Stimulated activated naive CD8-positive, alpha-beta T cell treated with anti-CD3 and anti-CD28 coated beads, Interleukin-15, Interleukin-2, amounts not matched to agents 100 ng/mL and 50 ng/mL, for 24 hours (primary cell): Measurements from ENCODE around the gene TMC1.
"Not testable (repeated sequence)": the region's sequence is repeated elsewhere in the genome, so short reads cannot be mapped to it uniquely, and the experiment has no call there.

Experiments
- H3K27ac Mint-ChIP-seq: one replicate; pipeline ENCODE4 v1.8.0; 2021; ENCODE audit warnings: mild to moderate bottlenecking, mixed read lengths
- H3K27me3 Mint-ChIP-seq: one replicate; pipeline ENCODE4 v1.8.0; 2021; ENCODE audit warnings: mixed read lengths
- H3K36me3 Mint-ChIP-seq: one replicate; pipeline ENCODE4 v1.8.0; 2021; ENCODE audit warnings: low read depth, mixed read lengths
- H3K4me1 Mint-ChIP-seq: one replicate; pipeline ENCODE4 v1.8.0; 2021; ENCODE audit warnings: low read depth, mixed read lengths
- H3K4me3 Mint-ChIP-seq: one replicate; pipeline ENCODE4 v1.8.0; 2021; ENCODE audit warnings: mild to moderate bottlenecking, mixed read lengths
- H3K9me3 Mint-ChIP-seq: one replicate; pipeline ENCODE4 v1.8.0; 2021; ENCODE audit warnings: mixed read lengths

The TMC1 gene

DNA sequence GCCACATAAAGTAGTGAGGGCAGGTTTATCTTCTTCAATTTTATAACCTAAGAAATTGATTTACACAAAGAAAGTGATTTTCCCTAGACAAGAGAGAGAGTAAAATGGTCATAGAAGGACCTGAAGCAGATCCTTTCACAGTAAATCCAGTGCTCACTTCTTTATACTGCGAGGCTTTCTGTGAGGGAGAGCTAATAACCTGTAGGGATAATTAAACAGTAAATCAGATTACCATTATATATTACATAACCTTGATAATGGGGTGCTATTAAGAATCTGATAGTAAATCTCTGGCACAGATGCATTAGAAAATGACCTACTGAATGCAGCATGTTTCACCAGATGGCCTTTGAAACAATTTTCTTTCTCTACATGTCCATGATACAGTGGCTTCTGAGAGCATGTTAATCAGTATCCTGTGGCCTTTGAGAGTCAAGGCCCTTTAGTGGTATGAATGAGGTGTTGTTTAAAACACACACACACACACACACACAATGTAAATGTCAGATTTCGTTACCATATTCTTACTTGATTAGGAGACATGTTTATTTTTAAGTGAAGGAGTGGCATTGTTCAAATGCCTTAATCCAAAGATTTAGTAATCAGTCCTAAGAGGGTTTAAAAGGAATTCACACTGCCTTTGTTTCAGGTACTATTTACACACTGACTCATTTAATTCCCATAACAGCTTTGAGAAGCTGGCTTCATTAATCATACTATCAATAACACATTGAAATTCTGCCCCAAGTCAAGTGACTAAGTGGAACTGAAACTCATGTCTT lies 306.7 kb downstream of the TMC1 start:
- Mint-ChIP-seq H3K9me3 (no peaks in the 10 kb centered on the region), H3K27ac (no peak overlapping the region), H3K27me3 (no peaks in the 10 kb centered on the region), H3K4me1 (no peaks in the 10 kb centered on the region), H3K36me3 (no peaks in the 10 kb centered on the region), H3K4me3 (no peak overlapping the region)

- Mint-ChIP-seq H3K36me3 (no peaks in the 10 kb centered on the region), H3K27me3 (peaks cover 13% of the 10 kb centered on the region), H3K9me3 (no peaks in the 10 kb centered on the region), H3K4me3 (no peak overlapping the region), H3K4me1 (no peaks in the 10 kb centered on the region), H3K27ac (no peak overlapping the region)
These were observed 313.6 kb downstream of the TMC1 start for GRCh38 chr9:72834994-72835393.

- Mint-ChIP-seq H3K4me1 (no peaks in the 10 kb centered on the region), H3K4me3 (no peak overlapping the region), H3K36me3 (no peaks in the 10 kb centered on the region), H3K27me3 (peaks cover 13% of the 10 kb centered on the region), H3K9me3 (no peaks in the 10 kb centered on the region), H3K27ac (no peak overlapping the region)
These were observed 315.4 kb downstream of the TMC1 start for GRCh38 chr9:72836790-72837189.

DNA sequence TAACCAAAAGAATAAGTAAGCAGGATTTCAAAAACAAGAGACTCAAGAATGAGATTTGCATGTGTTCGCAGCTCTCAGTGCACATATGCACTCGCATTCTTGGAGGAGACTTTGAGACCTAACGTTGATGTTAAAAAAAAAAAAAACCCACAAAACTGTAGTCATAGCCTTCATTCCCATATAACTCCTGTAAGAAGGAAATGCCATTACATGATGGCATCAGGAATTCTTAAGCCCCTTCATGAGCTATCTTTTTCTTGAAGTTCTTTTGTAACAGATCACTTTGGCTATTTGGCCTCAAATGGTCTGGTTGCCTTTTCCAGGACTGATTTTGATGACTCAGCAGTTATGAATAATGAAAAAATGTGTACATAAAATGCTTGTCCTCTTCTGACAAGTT lies 317.7 kb downstream of the TMC1 start:
- H3K27ac Mint-ChIP-seq = no peak overlapping the region
- no peaks in the 10 kb centered on the region for H3K4me1 Mint-ChIP-seq
- H3K4me3 Mint-ChIP-seq = no peak overlapping the region
- H3K27me3 Mint-ChIP-seq = peaks cover 10% of the 10 kb centered on the region
- no peaks in the 10 kb centered on the region for H3K36me3 Mint-ChIP-seq
- peaks cover 5% of the 10 kb centered on the region for H3K9me3 Mint-ChIP-seq

- Mint-ChIP-seq H3K36me3 (no peaks in the 10 kb centered on the region), H3K9me3 (peaks cover 22% of the 10 kb centered on the region), H3K4me3 (no peak overlapping the region), H3K27me3 (no peaks in the 10 kb centered on the region), H3K27ac (no peak overlapping the region), H3K4me1 (no peaks in the 10 kb centered on the region)
These were observed 322.4 kb downstream of the TMC1 start for GRCh38 chr9:72843520-72844439.

GRCh38 chr9:72844440-72844768 lies 323.0 kb downstream of the TMC1 start:
- H3K36me3 Mint-ChIP-seq = no peaks in the 10 kb centered on the region
- H3K27me3 Mint-ChIP-seq = no peaks in the 10 kb centered on the region
- no peaks in the 10 kb centered on the region for H3K4me1 Mint-ChIP-seq
- no peak overlapping the region for H3K4me3 Mint-ChIP-seq
- peaks cover 22% of the 10 kb centered on the region for H3K9me3 Mint-ChIP-seq
- H3K27ac Mint-ChIP-seq = no peak overlapping the region

GRCh38 chr9:72845052-72845451 lies 323.6 kb downstream of the TMC1 start:
- not testable (repeated sequence) for H3K27ac Mint-ChIP-seq, H3K4me1 Mint-ChIP-seq, H3K36me3 Mint-ChIP-seq, H3K27me3 Mint-ChIP-seq, H3K4me3 Mint-ChIP-seq
- H3K9me3 Mint-ChIP-seq = peaks cover 22% of the 10 kb centered on the region

GRCh38 chr9:72850209-72850608 lies 328.8 kb downstream of the TMC1 start:
- H3K4me1 Mint-ChIP-seq, H3K9me3 Mint-ChIP-seq, H3K27ac Mint-ChIP-seq, H3K36me3 Mint-ChIP-seq, H3K27me3 Mint-ChIP-seq, H3K4me3 Mint-ChIP-seq: not testable (repeated sequence)

DNA sequence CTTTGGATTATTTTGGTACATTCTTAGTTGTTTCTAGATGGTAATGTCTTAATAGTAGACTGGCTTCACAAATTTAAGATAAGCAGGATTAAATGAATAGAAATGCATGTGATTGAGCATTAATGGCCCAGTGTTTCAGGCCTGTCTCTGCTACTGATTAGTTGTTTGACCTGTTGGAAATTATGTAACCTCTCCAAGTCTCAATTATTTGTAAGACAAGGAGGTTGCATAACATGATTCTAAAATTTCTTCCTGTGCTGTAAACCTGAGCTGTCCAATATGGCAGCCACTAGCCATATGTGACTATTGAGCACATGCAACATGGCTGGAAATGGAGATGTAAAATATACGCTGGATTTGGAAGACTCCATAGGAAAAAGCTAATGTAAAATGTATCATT lies 333.9 kb downstream of the TMC1 start:
- Mint-ChIP-seq H3K36me3 (no peaks in the 10 kb centered on the region), H3K27ac (no peak overlapping the region), H3K4me3 (no peak overlapping the region), H3K4me1 (no peaks in the 10 kb centered on the region), H3K27me3 (no peaks in the 10 kb centered on the region), H3K9me3 (no peaks in the 10 kb centered on the region)

- Mint-ChIP-seq H3K9me3 (no peaks in the 10 kb centered on the region), H3K27ac (no peak overlapping the region), H3K4me1 (no peaks in the 10 kb centered on the region), H3K4me3 (no peak overlapping the region), H3K36me3 (no peaks in the 10 kb centered on the region), H3K27me3 (no peaks in the 10 kb centered on the region)
These were observed 334.6 kb downstream of the TMC1 start for GRCh38 chr9:72855890-72856523.

GRCh38 chr9:72856972-72857623 lies 335.7 kb downstream of the TMC1 start:
- Mint-ChIP-seq H3K27me3 (no peaks in the 10 kb centered on the region), H3K4me1 (no peaks in the 10 kb centered on the region), H3K27ac (no peak overlapping the region), H3K4me3 (no peak overlapping the region), H3K9me3 (no peaks in the 10 kb centered on the region), H3K36me3 (no peaks in the 10 kb centered on the region)

DNA sequence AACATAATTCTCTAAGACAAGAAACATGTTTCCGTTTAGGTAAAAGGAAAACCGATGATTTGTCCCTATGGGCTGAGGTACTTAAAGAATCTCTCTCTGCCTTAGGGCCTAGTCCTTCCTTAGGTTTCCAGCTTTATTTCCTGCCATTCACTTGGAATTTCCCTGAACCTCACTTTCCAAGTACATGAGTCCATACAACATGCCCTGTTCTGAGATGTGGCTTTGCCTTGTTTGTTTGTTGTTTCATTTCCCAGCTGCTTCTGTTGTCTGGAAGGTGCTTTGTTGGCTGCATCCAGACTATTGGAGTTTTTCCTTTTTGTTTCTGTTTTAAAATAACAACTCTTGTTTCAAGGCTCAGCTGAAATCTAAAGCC lies 336.2 kb downstream of the TMC1 start:
- Mint-ChIP-seq H3K9me3 (no peaks in the 10 kb centered on the region), H3K4me3 (no peak overlapping the region), H3K27me3 (no peaks in the 10 kb centered on the region), H3K27ac (no peak overlapping the region), H3K4me1 (no peaks in the 10 kb centered on the region), H3K36me3 (no peaks in the 10 kb centered on the region)

DNA sequence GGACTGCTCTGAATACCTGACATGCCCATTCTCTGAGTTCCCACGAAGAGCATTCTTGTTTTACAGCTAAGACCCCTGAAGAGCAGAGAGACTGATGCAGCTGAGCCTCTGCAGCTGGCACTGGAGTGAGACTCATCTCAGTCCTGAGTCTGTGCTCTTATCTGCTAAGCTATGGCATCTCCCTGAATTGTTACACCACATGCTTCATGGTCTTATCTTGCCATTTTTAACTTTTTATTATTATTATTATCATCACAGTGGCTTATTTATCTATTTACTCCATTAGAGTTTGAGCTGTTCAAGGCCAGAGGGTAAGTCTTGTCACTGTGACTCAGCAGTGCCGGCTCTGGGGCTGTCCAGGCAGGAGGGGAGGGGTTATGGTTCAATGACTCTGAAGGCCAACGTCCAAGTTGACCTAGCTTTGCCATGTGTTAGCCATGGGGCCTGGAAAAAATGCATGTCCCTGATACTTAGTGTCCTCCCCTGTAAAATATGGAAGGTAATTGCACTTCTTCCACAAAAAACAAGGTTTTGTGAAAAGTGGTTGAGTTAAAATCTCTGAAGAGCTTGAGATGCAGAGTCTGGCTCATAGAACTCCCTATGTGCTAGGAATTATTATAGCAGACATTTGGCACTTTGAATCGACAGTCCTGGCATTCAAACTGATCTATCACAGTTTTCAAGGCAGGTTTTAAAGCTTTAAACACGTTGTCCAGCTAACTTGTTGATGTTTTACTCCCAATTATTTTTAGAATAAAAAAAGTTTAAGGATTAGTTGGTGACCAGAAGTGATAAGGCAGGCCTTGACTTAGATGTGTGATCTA lies 336.9 kb downstream of the TMC1 start:
- H3K4me1 Mint-ChIP-seq = no peaks in the 10 kb centered on the region
- no peaks in the 10 kb centered on the region for H3K9me3 Mint-ChIP-seq
- H3K27me3 Mint-ChIP-seq = no peaks in the 10 kb centered on the region
- H3K27ac Mint-ChIP-seq = no peak overlapping the region
- no peak overlapping the region for H3K4me3 Mint-ChIP-seq
- no peaks in the 10 kb centered on the region for H3K36me3 Mint-ChIP-seq

- H3K9me3 Mint-ChIP-seq, H3K36me3 Mint-ChIP-seq, H3K4me3 Mint-ChIP-seq, H3K4me1 Mint-ChIP-seq, H3K27me3 Mint-ChIP-seq, H3K27ac Mint-ChIP-seq: not testable (repeated sequence)
These were observed 341.4 kb downstream of the TMC1 start for GRCh38 chr9:72862788-72863187.
